H1 (cell line): Measurements from ENCODE around the gene LKAAEAR1. TPM values are rescaled to one million over a fixed set of nuclear protein-coding genes. Genes with fewer than 3 reads are reported as not detected.
A peak's percentile ranks its signal among the peaks of the same experiment; 100 is the strongest.

Experiments
- CTCF ChIA-PET: fragments of 300-600 bp; sonication (Branson Sonifier 250); formaldehyde crosslinking; loops from one replicate; lab custom pipeline; 2021; ENCODE audit not compliant: partially characterized antibody; lab: Charles Lee
- POLR2A ChIA-PET: fragments of 300-600 bp; sonication (Branson Sonifier 250); formaldehyde crosslinking; loops from one replicate; lab custom pipeline; 2021; ENCODE audit warnings: inconsistent platforms; ENCODE audit not compliant: partially characterized antibody; lab: Charles Lee
- DNase-seq, 2 experiments: peaks; one replicate each; pipeline versions ENCODE4 v3.0.0 to v3.0.0-alpha.2; 2010 to 2022; ENCODE audit warnings: low spot score in 2 of 2, low read depth in 1 of 2, mixed read lengths in 1 of 2
- FAIRE-seq: peaks from 2 replicates; lab custom pipeline; 2011; peaks lifted over from hg19 to GRCh38; lab: Jason Lieb, UNC
- H2AFZ ChIP-seq: 2 replicates; pipeline ENCODE4 v1.8.1; 2012; ENCODE audit warnings: low read length, inconsistent platforms
- H2AK5ac ChIP-seq: 2 replicates; pipeline ENCODE4 v1.6.1; 2013; ENCODE audit warnings: low read depth, low read length
- H2BK120ac ChIP-seq: replicated peaks from 2 replicates; pipeline ENCODE3; 2013; ENCODE audit warnings: low read depth, low read length, inconsistent platforms
- H2BK12ac ChIP-seq: 2 replicates; pipeline ENCODE4 v1.6.1; 2013; ENCODE audit warnings: low read depth, low read length
- H2BK15ac ChIP-seq: 2 replicates; pipeline ENCODE4 v1.6.1; 2013; ENCODE audit warnings: low read length
- H2BK20ac ChIP-seq: 2 replicates; pipeline ENCODE4 v1.6.1; 2013; ENCODE audit warnings: low read length
- H2BK5ac ChIP-seq: 2 replicates; pipeline ENCODE4 v1.6.1; 2013; ENCODE audit warnings: low read depth, low read length
- H3K14ac ChIP-seq: 2 replicates; pipeline ENCODE4 v1.6.1; 2013; ENCODE audit warnings: inconsistent platforms; ENCODE audit not compliant: insufficient read length
- H3K18ac ChIP-seq: 2 replicates; pipeline ENCODE4 v1.6.1; 2013; ENCODE audit warnings: low read length; ENCODE audit errors: extremely low read depth
- H3K23ac ChIP-seq: 2 replicates; pipeline ENCODE4 v1.6.1; 2013; ENCODE audit warnings: inconsistent platforms; ENCODE audit not compliant: insufficient read length
- H3K23me2 ChIP-seq: 2 replicates; pipeline ENCODE4 v1.6.1; 2013; ENCODE audit warnings: low read depth, low read length
- H3K27ac ChIP-seq: 2 replicates; pipeline ENCODE4 v1.6.1; 2011; ENCODE audit warnings: low read depth, low read length, inconsistent platforms
- H3K27me3 ChIP-seq, 4 experiments: replicated peaks in 1 of 4; 1 replicate in 1 of 4; 2 replicates in 3 of 4; pipeline versions ENCODE4 v1.6.1 to v1.8.1; 2011 to 2013; ENCODE audit warnings: low read length in 3 of 4, mild to moderate bottlenecking in 3 of 4, inconsistent platforms in 2 of 4, mixed read lengths in 2 of 4, moderate library complexity in 1 of 4; ENCODE audit not compliant: control insufficient read depth in 3 of 4, insufficient read depth in 3 of 4; ENCODE audit errors: extremely low read depth in 1 of 4
- H3K36me3 ChIP-seq, 4 experiments: 2 replicates each; pipeline versions ENCODE4 v1.6.1 to v1.8.1; 2011 to 2013; ENCODE audit warnings: mild to moderate bottlenecking in 4 of 4, low read length in 3 of 4, moderate library complexity in 2 of 4, control low read depth in 1 of 4, inconsistent platforms in 1 of 4; ENCODE audit not compliant: insufficient read depth in 4 of 4, control insufficient read depth in 2 of 4
- H3K4ac ChIP-seq: replicated peaks from 2 replicates; pipeline ENCODE3; 2013; ENCODE audit warnings: low read length, low read depth, mixed read lengths, inconsistent platforms; ENCODE audit not compliant: insufficient read length
- H3K4me1 ChIP-seq, 4 experiments: replicated peaks in 1 of 4; 1 replicate in 1 of 4; 2 replicates in 3 of 4; pipeline versions ENCODE4 v1.6.1 to v1.8.1; 2011 to 2013; ENCODE audit warnings: low read length in 3 of 4, inconsistent platforms in 2 of 4, mixed read lengths in 1 of 4; ENCODE audit not compliant: insufficient read depth in 4 of 4, control insufficient read depth in 3 of 4
- H3K4me2 ChIP-seq, 2 experiments: 2 replicates each; pipeline versions ENCODE4 v1.6.1 to v1.8.1; 2011 to 2013; ENCODE audit warnings: low read depth in 2 of 2, low read length in 2 of 2, control low read depth in 1 of 2, inconsistent platforms in 1 of 2, mild to moderate bottlenecking in 1 of 2; ENCODE audit not compliant: insufficient read depth in 1 of 2
- H3K4me3 ChIP-seq, 4 experiments: fragments of 200-600, 300-600 bp in 1 of 4; sonication (generic), shearing (Covaris generic), sonication (Bioruptor Twin) in 1 of 4; 2 replicates each; pipeline versions ENCODE4 v1.5.1 to v1.8.1; 2011 to 2016; ENCODE audit warnings: low read length in 4 of 4, low read depth in 3 of 4, control low read depth in 2 of 4, inconsistent platforms in 2 of 4, mild to moderate bottlenecking in 2 of 4, mixed read lengths in 1 of 4, moderate library complexity in 1 of 4; ENCODE audit not compliant: insufficient read depth in 2 of 4; ENCODE audit errors: extremely low read depth in 1 of 4
- H3K56ac ChIP-seq: replicated peaks from 2 replicates; pipeline ENCODE3; 2013; ENCODE audit warnings: low read depth, mild to moderate bottlenecking, mixed read lengths, low read length, inconsistent platforms; ENCODE audit not compliant: insufficient read length
- H3K79me1 ChIP-seq: 2 replicates; pipeline ENCODE4 v1.6.1; 2013; ENCODE audit warnings: low read depth, low read length, control low read depth
- H3K79me2 ChIP-seq, 2 experiments: 2 replicates each; pipeline versions ENCODE4 v1.6.1 to v1.8.1; 2012 to 2013; ENCODE audit warnings: low read length in 2 of 2, mild to moderate bottlenecking in 2 of 2, inconsistent platforms in 1 of 2; ENCODE audit not compliant: insufficient read depth in 2 of 2, control insufficient read depth in 1 of 2
- H3K9ac ChIP-seq, 4 experiments: replicated peaks in 1 of 4; 1 replicate in 1 of 4; 2 replicates in 3 of 4; pipeline versions ENCODE4 v1.6.1 to v1.8.1; 2011 to 2013; ENCODE audit warnings: low read depth in 3 of 4, low read length in 3 of 4, control low read depth in 2 of 4, mild to moderate bottlenecking in 2 of 4, moderate library complexity in 2 of 4, inconsistent platforms in 1 of 4; ENCODE audit errors: extremely low read depth in 1 of 4
- H3K9me3 ChIP-seq, 2 experiments: 2 replicates each; pipeline versions ENCODE4 v1.6.1 to v1.8.1; 2012 to 2013; ENCODE audit warnings: mild to moderate bottlenecking in 2 of 2, moderate library complexity in 2 of 2, control low read depth in 1 of 2, inconsistent platforms in 1 of 2, low read depth in 1 of 2, low read length in 1 of 2, mixed read lengths in 1 of 2; ENCODE audit not compliant: insufficient read depth in 2 of 2
- H4K20me1 ChIP-seq, 2 experiments: replicated peaks in 1 of 2; 2 replicates each; pipeline versions ENCODE3 to v1.8.1; 2011 to 2013; ENCODE audit warnings: inconsistent platforms in 2 of 2, low read length in 2 of 2, mild to moderate bottlenecking in 1 of 2; ENCODE audit not compliant: insufficient read depth in 2 of 2, control insufficient read depth in 1 of 2
- H4K5ac ChIP-seq: 2 replicates; pipeline ENCODE4 v1.6.1; 2013; ENCODE audit warnings: low read length, low read depth, mixed read lengths, inconsistent platforms; ENCODE audit not compliant: insufficient read length
- H4K8ac ChIP-seq: 2 replicates; pipeline ENCODE4 v1.8.0; 2013; ENCODE audit warnings: mild to moderate bottlenecking, moderate library complexity, low read length, inconsistent platforms; ENCODE audit not compliant: insufficient read depth; ENCODE audit errors: extremely low read depth
- H4K91ac ChIP-seq: replicated peaks from 2 replicates; pipeline ENCODE3; 2013; ENCODE audit warnings: low read length, mixed read lengths, inconsistent platforms; ENCODE audit not compliant: insufficient read length
- CHD2 ChIP-seq: IDR thresholded peaks from 2 replicates; pipeline ENCODE4 v1.6.1; 2012; ENCODE audit warnings: low read length, improper control_type of control experiment
- WGBS, 2 experiments: shearing (Covaris generic) in 1 of 2; methylation state at CpG; one replicate each; pipeline versions ENCODE4 v1.1.6 to v1.1.7; 2013 to 2015; ENCODE audit warnings: low lambda C conversion rate in 2 of 2, mixed read lengths in 2 of 2, inconsistent platforms in 1 of 2, low coverage in 1 of 2, missing lambda C conversion rate in 1 of 2; ENCODE audit not compliant: insufficient replicate concordance in 2 of 2, insufficient coverage in 1 of 2, insufficient read length in 1 of 2; ENCODE audit errors: extremely low coverage in 1 of 2, missing lambda C conversion rate in 1 of 2; 5-methylcytosine and 5-hydroxymethylcytosine counted together
- polyA plus RNA-seq, 7 experiments: library from polyadenylated mRNA; depleted of rRNA in 3 of 7; stranded (reverse) in 5 of 7; unstranded in 2 of 7; fragments of >200 nt in 5 of 7; fragments of 200-250 nt in 2 of 7; gene quantifications; 1 replicate in 5 of 7; 2 replicates in 1 of 7; 4 replicates in 1 of 7; pipeline versions ENCODE4 v1.2.1 to v1.2.3, GENCODE V29; 2011 to 2013; ENCODE audit warnings: missing spikeins in 2 of 7, mixed read lengths in 2 of 7
- total RNA-seq: library from RNA; stranded (reverse); fragmentation: NEBNext Ultra II Directional; extraction: Animal tissue kit (Norgen Biotek cat#: 25700); gene quantifications from 2 replicates; pipeline ENCODE4 v1.2.1, GENCODE V29; 2021

Gene LKAAEAR1
- total and polyA plus RNA-seq, 2 of the 8 experiments (the other 6 are each of a cell fraction or from before 2014, with no cell fraction given): 0.41 to 0.53 TPM

- H3K79me1 ChIP-seq: no peaks in the 10 kb centered on the region
- no peaks in the 10 kb centered on the region for H3K36me3 ChIP-seq
- 85% methylated on average over 21 of the region's 21 CpGs; no CpG with 5 or more reads in 1 of the 2 experiments for WGBS, 2 experiments
- no peak overlapping the region for H2BK120ac ChIP-seq
- peaks cover 2 to 26% (median 21%) of the 10 kb centered on the region in 4 experiments for H3K27me3 ChIP-seq
- no peak overlapping the region for H3K23ac ChIP-seq
- H2BK12ac ChIP-seq: peak overlapping the region; percentile 27; the same call in 1 of the 2 replicates
- no peaks in the 10 kb centered on the region for H3K79me2 ChIP-seq
- H3K4me2 ChIP-seq: no peak overlapping the region
- H2BK20ac ChIP-seq: no peak overlapping the region
- H3K56ac ChIP-seq: no peak overlapping the region
- H2AK5ac ChIP-seq: no peak overlapping the region
- no peaks in the 10 kb centered on the region for H3K9me3 ChIP-seq
- no peak overlapping the region for H3K14ac ChIP-seq
- H4K5ac ChIP-seq: no peak overlapping the region
- H3K18ac ChIP-seq: no peak overlapping the region
- peaks cover 7% of the 10 kb centered on the region; the same call in 1 of the 2 replicates for H3K23me2 ChIP-seq
- H3K27ac ChIP-seq: no peak overlapping the region
- no peak overlapping the region for H4K91ac ChIP-seq
- no peak overlapping the region for H2AFZ ChIP-seq
- H3K4me3 ChIP-seq: no peak overlapping the region
- H3K9ac ChIP-seq: no peak overlapping the region; a peak in 1 of 7 replicates
- DNase-seq (no peak), FAIRE-seq (no peak)
- H2BK5ac ChIP-seq: no peak overlapping the region
- H3K4ac ChIP-seq: no peak overlapping the region
- ChIA-PET POLR2A (interaction anchor here (1.1 kb wide), 2 partner anchors 9 to 15 kb away, joined by 3 to 5 read pairs; partner anchors contain the start of gene LKAAEAR1), CTCF (interaction anchor here (0.6 to 5.0 kb wide), 11 partner anchors 7 to 160 kb away, joined by 3 to 41 read pairs (median 4); partner anchors contain the start of gene LKAAEAR1)
- no peak overlapping the region; the same call in 1 of the 2 replicates for H4K8ac ChIP-seq
- no peak for TF ChIP-seq CHD2
- H3K4me1 ChIP-seq: peaks cover 0 to 8% (median 3%) of the 10 kb centered on the region in 4 experiments; a peak in 3 of 7 replicates
- peaks cover 0 to 3% of the 10 kb centered on the region in 2 experiments for H4K20me1 ChIP-seq
- no peak overlapping the region for H2BK15ac ChIP-seq
Observed at GRCh38 chr20:64099086-64099786, 15.0 kb upstream of the LKAAEAR1 start.
